OCI-M2 (cell line): ENCODE results near the gene CRYGC.

Source experiments
- DNase-seq: peaks from one replicate; lab custom pipeline; 2025; ENCODE audit not compliant: unreplicated experiment; lab: John Stamatoyannopoulos, UW

CRYGC gene

DNA sequence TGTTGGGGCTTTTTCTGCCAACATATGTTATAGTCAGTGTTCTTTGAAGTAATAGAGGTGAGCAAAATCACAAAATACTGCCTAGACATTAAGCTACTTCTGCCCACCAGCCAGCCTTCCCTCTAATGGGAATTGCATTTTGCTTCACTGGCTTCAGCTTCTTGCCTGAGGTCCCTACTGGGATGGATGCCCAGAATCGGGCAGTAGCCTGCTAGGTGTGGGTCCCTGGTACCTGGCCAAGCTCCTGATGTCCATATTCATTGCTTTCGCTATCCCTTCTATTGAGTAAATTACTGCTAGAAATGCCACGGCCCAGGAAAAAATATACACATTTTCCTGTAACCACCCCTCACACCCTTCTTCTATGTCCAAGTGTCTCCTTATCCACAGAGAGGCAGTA is 32.3 kb downstream of the CRYGC start:
- no peak for DNase-seq

DNA sequence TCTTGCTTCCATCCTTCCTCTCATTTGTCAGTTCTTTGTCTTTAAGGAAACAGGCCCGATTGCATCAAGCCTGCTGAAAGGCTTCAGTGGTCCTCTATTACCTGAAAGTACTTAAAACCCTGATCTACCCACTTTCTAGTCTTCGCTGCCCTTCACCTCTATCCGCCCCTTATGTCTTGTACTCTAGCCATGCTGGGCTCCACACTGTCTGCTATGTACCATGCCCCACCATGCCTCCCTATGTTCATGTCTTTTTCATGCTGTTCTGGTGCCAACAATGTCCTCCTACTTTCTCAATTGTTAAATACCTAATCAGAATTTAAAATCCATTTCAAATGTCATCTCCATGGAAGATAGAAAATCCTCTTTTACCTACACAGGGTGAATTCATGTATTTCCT is 33.5 kb downstream of the CRYGC start:
- no peak for DNase-seq

DNA sequence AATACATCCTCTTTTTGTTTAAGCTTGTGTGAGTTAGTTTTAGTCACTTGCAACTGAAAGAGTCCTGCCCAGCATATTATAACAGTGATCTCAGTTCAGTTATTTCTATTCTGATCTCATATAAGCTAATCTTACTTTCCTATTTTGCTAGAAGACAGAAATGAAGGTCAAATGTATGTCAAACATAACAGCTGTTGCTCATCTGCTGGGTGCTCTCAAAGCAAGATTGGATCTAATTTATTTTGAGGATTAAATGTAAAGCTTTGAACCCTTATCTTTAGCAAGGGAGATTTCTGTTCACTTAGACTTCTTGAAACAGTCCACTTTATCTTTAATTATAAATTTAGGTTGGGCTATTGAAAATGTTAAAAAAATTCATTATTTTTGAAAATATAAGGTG is 36.5 kb downstream of the CRYGC start:
- no peak for DNase-seq

DNA sequence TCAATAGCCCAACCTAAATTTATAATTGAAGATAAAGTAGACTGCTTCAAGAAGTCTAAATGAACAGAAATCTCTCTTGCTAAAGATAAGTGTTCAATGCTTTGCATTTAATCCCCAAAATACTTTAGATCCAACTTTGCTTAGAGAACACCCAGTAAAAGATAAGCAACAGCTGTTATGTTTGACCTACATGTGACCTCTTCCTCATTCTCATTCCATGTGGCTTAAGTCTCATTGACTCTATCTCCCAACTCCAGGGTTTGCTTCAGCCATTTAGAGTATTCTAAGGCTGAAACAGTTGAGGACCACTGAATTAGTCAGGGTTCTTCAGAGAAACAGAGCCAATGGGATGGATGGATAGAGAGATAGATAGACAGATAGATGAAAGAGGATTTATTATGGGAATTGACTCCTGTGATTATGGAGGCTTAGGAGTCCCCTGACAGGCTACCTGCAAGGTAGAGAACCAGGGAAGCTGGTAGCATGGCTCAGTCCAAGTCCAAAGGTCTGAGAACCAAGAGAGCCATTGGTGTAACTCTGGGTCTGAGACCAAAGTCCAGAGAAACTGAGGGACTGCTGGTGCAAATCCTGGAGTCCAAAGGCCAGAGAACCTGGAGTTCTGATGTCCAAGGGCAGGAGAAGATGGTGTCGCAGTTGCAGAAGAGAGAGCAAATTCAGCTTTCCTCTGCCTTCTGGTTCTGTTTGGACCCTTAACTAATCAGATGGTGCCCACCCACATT is 37.4 kb downstream of the CRYGC start:
- no peak for DNase-seq

DNA sequence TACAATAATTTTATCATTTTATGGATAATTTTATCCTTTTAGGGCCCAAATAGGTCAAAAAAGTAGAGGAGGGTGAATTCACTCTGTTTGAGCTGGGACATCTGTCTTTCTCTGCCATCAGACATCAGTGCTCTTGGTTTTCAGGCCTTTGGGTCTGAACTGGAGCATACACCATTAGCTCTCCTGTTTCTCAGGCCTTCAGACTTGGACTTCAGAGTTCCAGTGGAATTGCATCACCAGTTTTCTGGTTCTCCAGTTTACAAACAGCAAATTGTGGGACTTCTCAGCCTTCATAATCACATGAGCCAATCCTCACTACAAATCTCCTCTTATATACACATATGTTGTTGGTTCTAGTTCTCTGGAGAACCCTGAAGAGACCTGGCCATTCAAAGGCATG is 39.2 kb downstream of the CRYGC start:
- no peak for DNase-seq

DNA sequence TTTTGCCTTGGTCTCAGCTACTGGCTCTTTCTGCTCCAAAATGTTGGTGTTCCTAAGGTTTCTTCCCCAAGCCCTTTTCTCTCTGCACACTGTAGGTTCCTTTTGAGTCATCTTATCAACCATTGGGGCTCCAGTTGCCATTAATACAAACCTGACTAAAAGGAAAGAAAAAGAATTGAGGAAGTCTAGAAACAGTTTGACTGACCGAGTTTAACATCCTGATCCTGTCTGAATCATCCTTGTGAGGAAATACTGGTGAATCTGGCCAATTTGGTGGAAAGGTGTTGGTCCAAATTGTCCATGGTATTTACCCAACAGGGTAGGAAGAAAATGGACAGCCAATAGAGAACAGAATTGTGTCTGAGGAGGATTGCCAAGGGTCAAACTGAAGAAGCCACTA is 43.6 kb downstream of the CRYGC start:
- DNase-seq, result no peak

DNA sequence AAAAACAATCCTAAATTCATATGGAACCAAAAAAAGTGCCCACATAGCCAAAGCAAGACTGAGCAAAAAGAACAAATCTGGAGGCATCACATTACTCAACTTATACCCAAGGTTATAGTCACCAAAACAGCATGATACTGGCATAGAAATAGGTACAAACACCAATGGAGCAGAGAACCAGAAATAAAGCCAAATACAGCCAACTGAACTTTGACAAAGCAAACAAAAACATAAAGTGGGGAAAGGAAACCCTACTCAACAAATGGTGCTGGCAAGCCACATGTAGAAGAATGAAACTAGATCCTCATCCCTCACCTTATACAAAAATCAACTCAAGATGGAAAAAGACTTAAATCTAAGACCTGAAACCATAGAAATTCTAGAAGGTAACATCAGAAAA is 45.8 kb downstream of the CRYGC start:
- no peak for DNase-seq
